ENCODE data around the gene SOX15. TPM values are rescaled to one million over a fixed set of nuclear protein-coding genes. Genes with fewer than 3 reads are reported as not detected.
A peak's percentile ranks its signal among the peaks of the same experiment; 100 is the strongest.

The SOX15 gene
- total and polyA plus RNA-seq, 10 of the 15 experiments (the other 5 are each of a cell fraction or from before 2014, with no cell fraction given) = 0.06 to 0.53 (median 0.16) TPM; not detected in 2

DNA sequence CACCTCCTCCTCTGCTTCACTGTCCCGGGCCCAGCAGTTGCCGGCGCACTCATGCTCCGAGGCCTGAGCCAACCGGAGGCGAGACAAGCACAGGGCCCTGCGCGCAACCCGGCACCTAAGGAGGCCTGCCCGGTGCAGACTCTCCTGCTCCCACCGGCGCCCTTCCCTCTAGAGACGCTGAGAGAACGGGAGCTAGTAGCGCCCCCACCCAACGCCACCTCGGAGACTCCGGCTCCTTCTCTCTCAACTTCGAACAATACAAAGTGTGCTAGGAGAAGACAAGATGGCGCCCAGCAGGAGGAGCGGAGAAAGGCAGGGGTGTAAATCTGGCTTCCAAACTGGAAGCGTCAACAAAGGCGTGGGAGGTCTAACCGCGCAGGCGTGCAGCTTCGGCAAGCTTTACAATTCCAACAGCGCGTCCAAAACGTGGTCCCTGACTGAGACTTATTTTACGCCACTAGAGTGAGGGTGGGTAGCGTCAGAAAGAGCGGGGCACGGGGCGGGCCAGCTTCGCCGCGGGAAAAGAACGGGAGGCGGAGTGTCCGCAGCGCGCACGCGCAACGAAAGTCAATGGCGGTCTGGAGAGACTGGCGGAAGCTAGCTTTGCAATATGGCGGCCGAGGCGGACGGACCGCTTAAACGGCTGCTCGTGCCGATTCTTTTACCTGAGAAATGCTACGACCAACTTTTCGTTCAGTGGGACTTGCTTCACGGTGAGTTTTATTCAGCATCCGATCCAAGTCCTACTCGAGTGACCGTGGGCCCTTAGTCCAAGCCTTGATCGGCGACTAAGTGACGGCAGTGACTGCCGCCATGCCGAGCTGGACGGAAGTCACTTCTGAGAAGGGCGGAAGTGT, 6.4 kb downstream of the SOX15 start, which contains the start of gene MPDU1 (continued):
- TF ChIP-seq BHLHE40 (IDR thresholded peaks at IDR 0.05; ENCODE audit: borderline replicate concordance in 1 of 2, low read depth in 2 of 2, low read length in 1 of 2) (peak in 1 of 2 experiments; percentile 78; a peak in 1 of 4 replicates), NR2C2 (IDR thresholded peaks at IDR 0.05; ENCODE audit: borderline replicate concordance, control insufficient read depth, insufficient read length, low read depth) (no peak), SRF (IDR thresholded peaks at IDR 0.05; ENCODE audit: low read depth in 2 of 2, low read length in 2 of 2) (no peak), MYC (IDR thresholded peaks at IDR 0.05; ENCODE audit: insufficient read depth, insufficient read length, insufficient replicate concordance, low read length, severe bottlenecking) (peak; percentile 43), TCF7 (IDR thresholded peaks at IDR 0.05; ENCODE audit: borderline replicate concordance) (no peak), BACH1 (IDR thresholded peaks at IDR 0.05; ENCODE audit: borderline replicate concordance) (peak; percentile 37), NBN (IDR thresholded peaks at IDR 0.05) (peak; percentile 97), MEF2A (IDR thresholded peaks at IDR 0.05; ENCODE audit: insufficient read depth, low read depth, low read length) (no peak), SIN3A (IDR thresholded peaks at IDR 0.05; ENCODE audit: low read depth, low read length) (peak; percentile 65), SMARCA5 (IDR thresholded peaks at IDR 0.05) (no peak), ZZZ3 (IDR thresholded peaks at IDR 0.05; ENCODE audit: control insufficient read depth, insufficient read length, low read depth) (no peak), ATF7 (IDR thresholded peaks at IDR 0.05; ENCODE audit: low read depth) (peak; percentile 71), POLR2A (IDR thresholded peaks at IDR 0.05; ENCODE audit: low read depth, low read length) (peak; percentile 96), EED (IDR thresholded peaks at IDR 0.05; ENCODE audit: low read depth) (peak; percentile 9; the same call in 1 of the 2 replicates), KLF5 (IDR thresholded peaks at IDR 0.05; ENCODE audit: partially characterized antibody) (no peak), CREM (IDR thresholded peaks at IDR 0.05; ENCODE audit: low read depth) (peak; percentile 65), YY1 (IDR thresholded peaks at IDR 0.05; ENCODE audit: low read depth, low read length) (peak; percentile 96), RB1 (IDR thresholded peaks at IDR 0.05; ENCODE audit: borderline replicate concordance) (peak; percentile 87; the same call in 1 of the 2 replicates), NRF1 (conservative IDR thresholded peaks at IDR 0.05; ENCODE audit: low read depth, low read length) (peak; percentile 85), POLR2AphosphoS5 (IDR thresholded peaks at IDR 0.05; ENCODE audit: low read length) (peak; percentile 97), SMAD1 (IDR thresholded peaks at IDR 0.05; ENCODE audit: low read depth, partially characterized antibody) (peak; percentile 45)
- TF ChIP-seq, protein P1, sequence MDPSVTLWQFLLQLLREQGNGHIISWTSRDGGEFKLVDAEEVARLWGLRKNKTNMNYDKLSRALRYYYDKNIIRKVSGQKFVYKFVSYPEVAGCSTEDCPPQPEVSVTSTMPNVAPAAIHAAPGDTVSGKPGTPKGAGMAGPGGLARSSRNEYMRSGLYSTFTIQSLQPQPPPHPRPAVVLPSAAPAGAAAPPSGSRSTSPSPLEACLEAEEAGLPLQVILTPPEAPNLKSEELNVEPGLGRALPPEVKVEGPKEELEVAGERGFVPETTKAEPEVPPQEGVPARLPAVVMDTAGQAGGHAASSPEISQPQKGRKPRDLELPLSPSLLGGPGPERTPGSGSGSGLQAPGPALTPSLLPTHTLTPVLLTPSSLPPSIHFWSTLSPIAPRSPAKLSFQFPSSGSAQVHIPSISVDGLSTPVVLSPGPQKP (IDR thresholded peaks at IDR 0.05; ENCODE audit: low read depth, low read length) = no peak
- TF ChIP-seq, protein P2, sequence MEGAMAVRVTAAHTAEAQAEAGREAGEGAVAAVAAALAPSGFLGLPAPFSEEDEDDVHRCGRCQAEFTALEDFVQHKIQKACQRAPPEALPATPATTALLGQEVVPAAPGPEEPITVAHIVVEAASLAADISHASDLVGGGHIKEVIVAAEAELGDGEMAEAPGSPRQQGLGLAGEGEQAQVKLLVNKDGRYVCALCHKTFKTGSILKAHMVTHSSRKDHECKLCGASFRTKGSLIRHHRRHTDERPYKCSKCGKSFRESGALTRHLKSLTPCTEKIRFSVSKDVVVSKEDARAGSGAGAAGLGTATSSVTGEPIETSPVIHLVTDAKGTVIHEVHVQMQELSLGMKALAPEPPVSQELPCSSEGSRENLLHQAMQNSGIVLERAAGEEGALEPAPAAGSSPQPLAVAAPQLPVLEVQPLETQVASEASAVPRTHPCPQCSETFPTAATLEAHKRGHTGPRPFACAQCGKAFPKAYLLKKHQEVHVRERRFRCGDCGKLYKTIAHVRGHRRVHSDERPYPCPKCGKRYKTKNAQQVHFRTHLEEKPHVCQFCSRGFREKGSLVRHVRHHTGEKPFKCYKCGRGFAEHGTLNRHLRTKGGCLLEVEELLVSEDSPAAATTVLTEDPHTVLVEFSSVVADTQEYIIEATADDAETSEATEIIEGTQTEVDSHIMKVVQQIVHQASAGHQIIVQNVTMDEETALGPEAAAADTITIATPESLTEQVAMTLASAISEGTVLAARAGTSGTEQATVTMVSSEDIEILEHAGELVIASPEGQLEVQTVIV (IDR thresholded peaks at IDR 0.05; ENCODE audit: borderline replicate concordance, partially characterized antibody) = peak; percentile 83
- TF ChIP-seq, protein P3, sequence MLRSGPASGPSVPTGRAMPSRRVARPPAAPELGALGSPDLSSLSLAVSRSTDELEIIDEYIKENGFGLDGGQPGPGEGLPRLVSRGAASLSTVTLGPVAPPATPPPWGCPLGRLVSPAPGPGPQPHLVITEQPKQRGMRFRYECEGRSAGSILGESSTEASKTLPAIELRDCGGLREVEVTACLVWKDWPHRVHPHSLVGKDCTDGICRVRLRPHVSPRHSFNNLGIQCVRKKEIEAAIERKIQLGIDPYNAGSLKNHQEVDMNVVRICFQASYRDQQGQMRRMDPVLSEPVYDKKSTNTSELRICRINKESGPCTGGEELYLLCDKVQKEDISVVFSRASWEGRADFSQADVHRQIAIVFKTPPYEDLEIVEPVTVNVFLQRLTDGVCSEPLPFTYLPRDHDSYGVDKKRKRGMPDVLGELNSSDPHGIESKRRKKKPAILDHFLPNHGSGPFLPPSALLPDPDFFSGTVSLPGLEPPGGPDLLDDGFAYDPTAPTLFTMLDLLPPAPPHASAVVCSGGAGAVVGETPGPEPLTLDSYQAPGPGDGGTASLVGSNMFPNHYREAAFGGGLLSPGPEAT (IDR thresholded peaks at IDR 0.05; ENCODE audit: low read depth) = peak; percentile 95
- TF ChIP-seq, protein P4, sequence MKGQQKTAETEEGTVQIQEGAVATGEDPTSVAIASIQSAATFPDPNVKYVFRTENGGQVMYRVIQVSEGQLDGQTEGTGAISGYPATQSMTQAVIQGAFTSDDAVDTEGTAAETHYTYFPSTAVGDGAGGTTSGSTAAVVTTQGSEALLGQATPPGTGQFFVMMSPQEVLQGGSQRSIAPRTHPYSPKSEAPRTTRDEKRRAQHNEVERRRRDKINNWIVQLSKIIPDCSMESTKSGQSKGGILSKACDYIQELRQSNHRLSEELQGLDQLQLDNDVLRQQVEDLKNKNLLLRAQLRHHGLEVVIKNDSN (IDR thresholded peaks at IDR 0.05; ENCODE audit: borderline replicate concordance, extremely low read length, insufficient read depth, low read depth, low read length) = no peak
